Astrocyte of the spinal cord (primary cell): Measurements from ENCODE around the gene ZCCHC7.
"Not testable (repeated sequence)": the region's sequence is repeated elsewhere in the genome, so short reads cannot be mapped to it uniquely, and the experiment has no call there.

Experiments
- DNase-seq: peaks from one replicate; pipeline ENCODE4 v3.0.0; 2011; ENCODE audit warnings: low read depth, low spot score
- H3K4me3 ChIP-seq: 2 replicates; pipeline ENCODE4 v1.5.1; 2011; ENCODE audit warnings: low read depth, mild to moderate bottlenecking, low read length, moderate library complexity
- CTCF ChIP-seq: IDR thresholded peaks from 2 replicates; pipeline ENCODE4 v1.5.1; 2012; ENCODE audit warnings: low read depth, mild to moderate bottlenecking, low read length, inconsistent platforms
- in situ Hi-C: cut with HindIII; loops from 2 replicates; pipeline ENCODE4 v1.10.0; 2017; ENCODE audit warnings: low sequenced_read_pairs

The ZCCHC7 gene

GRCh38 chr9:37184905-37185867 is 64.8 kb downstream of the ZCCHC7 start:
- in situ Hi-C loops: no loop called here
- no peak for TF ChIP-seq CTCF
- no peak for DNase-seq
- no peak overlapping the region for H3K4me3 ChIP-seq

GRCh38 chr9:37187292-37187691 is 66.9 kb downstream of the ZCCHC7 start:
- no peak for TF ChIP-seq CTCF
- no peak overlapping the region for H3K4me3 ChIP-seq
- DNase-seq: no peak
- in situ Hi-C loops: no loop called here

GRCh38 chr9:37187713-37188439 is 67.5 kb downstream of the ZCCHC7 start:
- no peak for TF ChIP-seq CTCF
- peak; percentile 40 for DNase-seq
- in situ Hi-C loops: no loop called here
- no peak overlapping the region for H3K4me3 ChIP-seq

GRCh38 chr9:37190739-37191138 is 70.4 kb downstream of the ZCCHC7 start:
- DNase-seq, in situ Hi-C loops, H3K4me3 ChIP-seq: not testable (repeated sequence)

- in situ Hi-C loops: no loop called here
- H3K4me3 ChIP-seq: no peak overlapping the region
- TF ChIP-seq CTCF: no peak
- no peak for DNase-seq
These were observed 71.2 kb downstream of the ZCCHC7 start for GRCh38 chr9:37191403-37192089.

GRCh38 chr9:37192803-37193202 is 72.4 kb downstream of the ZCCHC7 start:
- DNase-seq: no peak
- no peak for TF ChIP-seq CTCF
- in situ Hi-C loops: no loop called here
- no peak overlapping the region for H3K4me3 ChIP-seq
